Stimulated activated CD8-positive, alpha-beta memory T cell treated with anti-CD3 and anti-CD28 coated beads, Interleukin-4, amount 100 ng/mL, for 4 hours (primary cell): ENCODE data around the gene NFIB.

ENCODE experiments used
- DNase-seq, 2 donors: peaks; one replicate each; pipeline ENCODE4 v3.0.0-alpha.2; 2020; ENCODE audit warnings: low read depth in 2 of 2, low spot score in 1 of 2

Gene NFIB

DNA sequence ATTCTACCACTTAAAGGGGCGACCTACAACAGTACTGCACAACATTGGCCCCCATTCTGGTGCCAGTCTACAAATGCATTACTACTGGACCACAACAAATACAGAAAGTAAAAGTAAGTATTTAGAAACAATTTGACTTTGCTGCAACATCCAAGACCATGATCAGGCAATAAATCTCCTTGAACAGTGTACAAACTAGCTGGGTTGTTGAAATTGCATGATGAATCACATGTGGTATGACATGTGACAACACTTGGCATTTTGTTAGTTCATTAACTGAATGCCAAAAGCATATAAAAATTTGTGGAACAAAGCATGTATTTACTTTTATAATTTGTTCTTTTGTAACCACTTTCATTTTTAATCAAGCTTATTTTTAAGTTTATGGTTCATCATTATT, 270.5 kb downstream of the NFIB start:
- DNase-seq: no peak

DNA sequence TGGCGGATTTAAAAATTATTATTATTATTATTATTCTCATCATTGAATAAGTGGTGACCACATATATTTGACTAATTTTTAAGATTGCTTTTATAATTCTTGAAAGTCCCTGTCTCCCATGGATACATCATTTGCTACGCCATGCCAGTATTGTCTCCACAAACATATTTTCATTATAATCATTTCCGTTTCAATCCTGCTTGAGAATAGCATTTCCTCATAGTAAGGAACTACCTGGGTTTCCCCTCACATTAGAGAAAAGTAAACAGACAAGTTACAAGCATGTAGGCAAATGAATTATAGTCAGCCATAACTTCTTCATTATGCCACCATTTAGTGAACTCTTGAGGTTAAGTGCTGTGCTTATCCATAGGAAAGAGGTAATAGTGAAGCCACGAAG, 276.6 kb downstream of the NFIB start:
- DNase-seq: no peak

DNA sequence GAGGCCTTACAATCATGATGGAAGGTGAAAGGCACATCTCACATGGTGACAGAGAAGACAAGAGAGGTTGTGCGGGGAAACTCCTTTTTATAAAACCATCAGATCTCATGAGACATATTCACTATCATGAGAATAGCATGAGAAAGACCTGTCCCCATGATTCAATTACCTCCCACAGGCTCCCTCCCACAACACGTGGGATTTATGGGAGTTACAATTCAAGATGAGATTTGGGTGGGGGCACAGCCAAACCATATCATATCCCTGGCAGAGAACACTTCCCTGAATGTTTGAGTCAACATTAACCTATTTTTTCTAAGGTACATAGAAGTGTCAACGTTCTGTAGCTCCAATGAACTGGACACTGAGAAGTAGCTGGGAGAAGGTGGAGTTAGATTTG, 280.9 kb downstream of the NFIB start:
- DNase-seq: no peak
